Gastroesophageal sphincter (tissue), 4 donors: ENCODE measurements around the gene PDE11A. TPM values are rescaled to one million over a fixed set of nuclear protein-coding genes. Genes with fewer than 3 reads are reported as not detected.

Experiments
- ATAC-seq: fragments of 150-250 bp; one replicate; pipeline ENCODE4 v1.9.1; 2016; ENCODE audit warnings: mild to moderate bottlenecking, moderate library complexity
- H3K27ac ChIP-seq, 4 donors: fragments of 200-600 bp; sonication (generic) in 3 of 4; 1 replicate in 3 of 4; 2 replicates in 1 of 4; pipeline ENCODE4 v1.5.1; 2016 to 2019
- H3K27me3 ChIP-seq: fragments of 200-600 bp; sonication (generic); one replicate; pipeline ENCODE4 v1.5.1; 2019
- H3K36me3 ChIP-seq, 2 donors: fragments of 200-600 bp; sonication (generic); one replicate each; pipeline ENCODE4 v1.5.1; 2019; ENCODE audit warnings: control low read depth in 1 of 2
- H3K4me1 ChIP-seq, 3 donors: fragments of 200-600 bp; sonication (generic); 1 replicate in 2 of 3; 2 replicates in 1 of 3; pipeline ENCODE4 v1.5.1; 2016 to 2019; ENCODE audit warnings: control low read depth in 2 of 3
- H3K4me3 ChIP-seq, 2 donors: fragments of 200-600 bp; sonication (generic); one replicate each; pipeline ENCODE4 v1.5.1; 2019; ENCODE audit warnings: mild to moderate bottlenecking in 1 of 2, moderate library complexity in 1 of 2
- H3K9me3 ChIP-seq, 3 donors: fragments of 200-600 bp; sonication (generic); one replicate each; pipeline ENCODE4 v1.5.1; 2017 to 2019; ENCODE audit warnings: control low read depth in 2 of 3
- CTCF ChIP-seq, 4 experiments: fragments of 200-600 bp in 2 of 4; fragments of 450-650 bp in 2 of 4; sonication (generic) in 1 of 4; IDR thresholded peaks; one replicate each; pipeline ENCODE4 v1.5.1; 2017 to 2019; ENCODE audit warnings: antibody characterized with exemption in 4 of 4, mild to moderate bottlenecking in 2 of 4, moderate library complexity in 2 of 4
- EP300 ChIP-seq: sonication (generic); formaldehyde crosslinking; IDR thresholded peaks from one replicate; pipeline ENCODE4 v1.6.1; 2017; ENCODE audit warnings: antibody characterized with exemption, mild to moderate bottlenecking
- POLR2A ChIP-seq, 2 donors: fragments of 450-650 bp; IDR thresholded peaks; one replicate each; pipeline ENCODE4 v1.6.1; 2017; ENCODE audit warnings: antibody characterized with exemption in 2 of 2, mild to moderate bottlenecking in 2 of 2, moderate library complexity in 1 of 2
- POLR2AphosphoS5 ChIP-seq: sonication (generic); formaldehyde crosslinking; IDR thresholded peaks from one replicate; pipeline ENCODE4 v1.6.1; 2017; ENCODE audit warnings: antibody characterized with exemption
- WGBS, 2 donors: methylation state at CpG; one replicate each; pipeline ENCODE4 v1.1.5; 2018; ENCODE audit warnings: low coverage in 1 of 2; 5-methylcytosine and 5-hydroxymethylcytosine counted together
- total RNA-seq, 4 donors: library from RNA; depleted of rRNA; stranded (reverse); fragments of >200 nt; gene quantifications; one replicate each; pipeline ENCODE4 v1.1.0, GENCODE V29; 2016

PDE11A gene
- total RNA-seq, 4 donors from 2014 or later, result 0.13 to 1.9 (median 0.16) TPM; not detected in 1

GRCh38 chr2:177880285-177880684 lies 192.3 kb downstream of the PDE11A start:
- ATAC-seq, result no peak
- 100% methylated on average over 1 of the region's 2 CpGs for WGBS, 2 donors
- Histone ChIP-seq H3K9me3 (no peaks in the 10 kb centered on the region), H3K4me3 (no peak overlapping the region), H3K4me1 (no peaks in the 10 kb centered on the region), H3K36me3 (no peaks in the 10 kb centered on the region), H3K27me3 (no peaks in the 10 kb centered on the region), H3K27ac (no peak overlapping the region)
- TF ChIP-seq POLR2A (IDR thresholded peaks at IDR 0.05), result no peak
- TF ChIP-seq EP300, result no peak
- no peak for TF ChIP-seq POLR2AphosphoS5
- no peak for TF ChIP-seq CTCF (IDR thresholded peaks at IDR 0.05)

- Histone ChIP-seq H3K9me3 (no peaks in the 10 kb centered on the region), H3K36me3 (no peaks in the 10 kb centered on the region), H3K4me1 (no peaks in the 10 kb centered on the region), H3K27ac (no peak overlapping the region), H3K4me3 (no peak overlapping the region), H3K27me3 (no peaks in the 10 kb centered on the region)
- no peak for TF ChIP-seq EP300
- no peak for TF ChIP-seq POLR2AphosphoS5
- no peak for TF ChIP-seq POLR2A (IDR thresholded peaks at IDR 0.05)
- no peak for TF ChIP-seq CTCF (IDR thresholded peaks at IDR 0.05)
- ATAC-seq, result no peak
- WGBS, 2 donors, result 88 to 89% methylated on average over 3 to 8 of the region's 8 CpGs
These were observed 195.6 kb downstream of the PDE11A start for GRCh38 chr2:177876950-177877349.

- Histone ChIP-seq H3K4me1 (no peaks in the 10 kb centered on the region), H3K27me3 (no peaks in the 10 kb centered on the region), H3K27ac (no peak overlapping the region), H3K4me3 (no peak overlapping the region), H3K9me3 (no peaks in the 10 kb centered on the region), H3K36me3 (no peaks in the 10 kb centered on the region)
- no peak for ATAC-seq
- WGBS, 2 donors, result 88% methylated on average over 4 of the region's 4 CpGs; no CpG with 5 or more reads in 1 of the 2 donors
- TF ChIP-seq EP300, result no peak
- TF ChIP-seq CTCF (IDR thresholded peaks at IDR 0.05), result no peak
- TF ChIP-seq POLR2AphosphoS5, result no peak
- no peak for TF ChIP-seq POLR2A (IDR thresholded peaks at IDR 0.05)
These were observed 197.9 kb downstream of the PDE11A start for GRCh38 chr2:177874686-177875085.

GRCh38 chr2:177873915-177874314 lies 198.7 kb downstream of the PDE11A start:
- WGBS, 2 donors, result 69 to 78% methylated on average over 1 of the region's 1 CpG
- no peak for TF ChIP-seq CTCF (IDR thresholded peaks at IDR 0.05)
- TF ChIP-seq POLR2AphosphoS5, result no peak
- TF ChIP-seq POLR2A (IDR thresholded peaks at IDR 0.05), result no peak
- TF ChIP-seq EP300, result no peak

GRCh38 chr2:177872286-177872685 lies 200.3 kb downstream of the PDE11A start:
- ATAC-seq, result no peak
- TF ChIP-seq POLR2AphosphoS5 (no peak), CTCF (IDR thresholded peaks at IDR 0.05) (no peak), EP300 (no peak), POLR2A (IDR thresholded peaks at IDR 0.05) (no peak)
- Histone ChIP-seq H3K27me3 (no peaks in the 10 kb centered on the region), H3K4me3 (no peak overlapping the region), H3K27ac (no peak overlapping the region), H3K36me3 (no peaks in the 10 kb centered on the region), H3K9me3 (no peaks in the 10 kb centered on the region), H3K4me1 (no peaks in the 10 kb centered on the region)

More at GRCh38 chr2:177873915-177874314, 198.7 kb downstream of the PDE11A start:
- Histone ChIP-seq H3K9me3 (no peaks in the 10 kb centered on the region), H3K27me3 (no peaks in the 10 kb centered on the region), H3K4me3 (no peak overlapping the region), H3K4me1 (no peaks in the 10 kb centered on the region), H3K36me3 (no peaks in the 10 kb centered on the region), H3K27ac (no peak overlapping the region)
- ATAC-seq, result no peak
